PC-3 (cell line): Measurements from ENCODE around the gene ACO2.

Experiments used
- EZH2 ChIP-seq: fragments of 300-600 bp; sonication (generic); IDR thresholded peaks from one replicate; pipeline ENCODE4 v1.6.1; 2017; ENCODE audit warnings: antibody characterized with exemption, mild to moderate bottlenecking, low read length; ENCODE audit not compliant: unreplicated experiment
- TF ChIP-seq, protein P1 (sequence below): fragments of 300-600 bp; sonication (generic); conservative IDR thresholded peaks from 2 replicates; pipeline ENCODE4 v1.5.1; 2017; ENCODE audit warnings: antibody characterized with exemption, low read depth, mild to moderate bottlenecking, low read length

DNA sequence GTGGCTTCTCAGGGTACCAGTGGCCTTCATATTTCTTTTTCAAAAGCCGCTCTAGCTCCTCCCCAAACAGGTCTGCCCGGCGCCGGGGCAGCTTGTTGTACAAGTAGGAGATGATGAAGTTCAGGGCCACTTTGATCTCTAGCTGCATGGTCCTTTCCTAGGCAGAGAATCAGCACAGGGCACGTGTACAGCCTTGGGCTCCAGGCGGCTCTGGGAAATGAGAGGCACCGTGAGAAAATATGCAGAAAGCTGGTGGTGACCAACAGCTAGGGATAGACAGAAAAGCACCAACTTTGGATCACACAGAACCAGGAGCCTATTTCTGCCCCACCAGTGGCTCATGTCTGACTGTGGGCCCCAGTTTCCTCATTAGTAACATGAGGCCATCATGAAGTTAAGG lies 31.7 kb upstream of the ACO2 start:
- TF ChIP-seq, protein P1, sequence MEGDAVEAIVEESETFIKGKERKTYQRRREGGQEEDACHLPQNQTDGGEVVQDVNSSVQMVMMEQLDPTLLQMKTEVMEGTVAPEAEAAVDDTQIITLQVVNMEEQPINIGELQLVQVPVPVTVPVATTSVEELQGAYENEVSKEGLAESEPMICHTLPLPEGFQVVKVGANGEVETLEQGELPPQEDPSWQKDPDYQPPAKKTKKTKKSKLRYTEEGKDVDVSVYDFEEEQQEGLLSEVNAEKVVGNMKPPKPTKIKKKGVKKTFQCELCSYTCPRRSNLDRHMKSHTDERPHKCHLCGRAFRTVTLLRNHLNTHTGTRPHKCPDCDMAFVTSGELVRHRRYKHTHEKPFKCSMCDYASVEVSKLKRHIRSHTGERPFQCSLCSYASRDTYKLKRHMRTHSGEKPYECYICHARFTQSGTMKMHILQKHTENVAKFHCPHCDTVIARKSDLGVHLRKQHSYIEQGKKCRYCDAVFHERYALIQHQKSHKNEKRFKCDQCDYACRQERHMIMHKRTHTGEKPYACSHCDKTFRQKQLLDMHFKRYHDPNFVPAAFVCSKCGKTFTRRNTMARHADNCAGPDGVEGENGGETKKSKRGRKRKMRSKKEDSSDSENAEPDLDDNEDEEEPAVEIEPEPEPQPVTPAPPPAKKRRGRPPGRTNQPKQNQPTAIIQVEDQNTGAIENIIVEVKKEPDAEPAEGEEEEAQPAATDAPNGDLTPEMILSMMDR: no peak
- TF ChIP-seq EZH2: no peak
